Hematopoietic multipotent progenitor cell treated with erythropoietin and hydrocortisone succinate and interleukin-3 and kit ligand, for 17 days (in vitro differentiated cells): ENCODE measurements around the gene THEM5.
"Not testable (repeated sequence)": the region's sequence is repeated elsewhere in the genome, so short reads cannot be mapped to it uniquely, and the experiment has no call there.

Experiments used
- DNase-seq: peaks from one replicate; pipeline ENCODE4 v3.0.0-alpha.2; 2015; ENCODE audit warnings: low spot score

Gene THEM5, protein sequence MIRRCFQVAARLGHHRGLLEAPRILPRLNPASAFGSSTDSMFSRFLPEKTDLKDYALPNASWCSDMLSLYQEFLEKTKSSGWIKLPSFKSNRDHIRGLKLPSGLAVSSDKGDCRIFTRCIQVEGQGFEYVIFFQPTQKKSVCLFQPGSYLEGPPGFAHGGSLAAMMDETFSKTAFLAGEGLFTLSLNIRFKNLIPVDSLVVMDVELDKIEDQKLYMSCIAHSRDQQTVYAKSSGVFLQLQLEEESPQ

DNA sequence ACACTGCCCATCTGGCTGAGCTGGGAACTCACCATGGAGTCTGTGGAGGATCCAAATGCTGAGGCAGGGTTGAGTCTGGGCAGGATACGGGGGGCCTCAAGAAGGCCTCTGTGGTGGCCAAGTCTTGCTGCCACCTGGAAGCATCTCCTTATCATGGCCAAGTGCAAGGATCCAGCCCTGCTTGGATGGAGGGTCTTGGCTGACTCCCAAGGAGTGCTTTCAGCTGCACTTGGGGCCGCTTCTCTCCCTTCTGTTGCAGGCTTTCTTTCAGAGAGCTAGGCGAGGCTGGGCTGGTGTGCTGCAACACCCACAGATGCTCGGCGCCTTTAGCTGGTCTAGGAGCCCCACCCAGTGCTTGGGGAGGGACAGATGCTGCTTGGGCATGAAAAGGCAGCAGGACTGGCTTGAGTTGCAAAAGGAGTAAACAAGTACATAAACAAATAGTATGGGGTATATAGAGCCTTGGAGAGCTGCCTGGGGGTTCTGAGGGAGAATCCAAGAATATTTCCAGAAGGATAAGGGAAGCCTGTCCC is at the start of gene THEM5:
Gene THEM5 (minus strand): TSS at position 302 of the 533 bp plus-strand sequence. CDS start 147 bp downstream, at position 155.
- peak; percentile 68 for DNase-seq

DNA sequence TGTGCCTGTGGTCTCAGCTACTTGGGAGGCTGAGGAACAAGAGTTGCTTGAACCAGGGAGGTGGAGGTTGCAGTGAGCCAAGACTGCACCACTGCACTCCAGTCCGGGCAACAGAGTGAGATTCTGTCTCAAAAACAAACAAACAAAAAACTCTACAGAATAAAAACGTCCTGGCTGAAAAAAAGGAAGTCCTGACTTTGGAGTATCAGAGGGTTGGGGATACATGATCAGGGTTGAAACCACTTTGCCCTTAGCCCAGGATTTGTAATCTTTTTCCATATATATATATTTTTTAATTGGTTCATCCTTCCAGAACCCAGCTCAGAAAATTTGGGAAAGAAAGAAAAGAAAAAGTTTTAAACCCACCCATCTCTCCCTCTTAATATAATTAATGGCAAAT is 49.3 kb upstream of the THEM5 start:
- no peak for DNase-seq

DNA sequence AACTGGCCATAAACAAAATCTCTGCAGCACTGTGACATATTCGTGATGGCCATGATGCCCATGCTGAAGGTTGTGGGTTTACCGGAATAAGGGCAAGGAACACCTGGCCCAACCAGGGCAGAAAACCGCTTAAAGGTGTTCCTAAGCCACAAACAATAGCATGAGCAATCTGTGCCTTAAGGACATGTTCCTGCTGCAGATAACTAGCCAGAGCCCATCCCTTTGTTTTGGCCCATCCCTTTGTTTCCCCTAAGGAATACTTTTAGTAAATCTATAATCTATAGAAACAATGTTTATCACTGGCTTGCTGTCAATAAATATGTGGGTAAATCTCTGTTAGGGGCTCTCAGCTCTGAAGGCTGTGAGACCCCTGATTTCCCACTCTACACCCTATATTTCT is 47.3 kb upstream of the THEM5 start:
- not testable (repeated sequence) for DNase-seq

DNA sequence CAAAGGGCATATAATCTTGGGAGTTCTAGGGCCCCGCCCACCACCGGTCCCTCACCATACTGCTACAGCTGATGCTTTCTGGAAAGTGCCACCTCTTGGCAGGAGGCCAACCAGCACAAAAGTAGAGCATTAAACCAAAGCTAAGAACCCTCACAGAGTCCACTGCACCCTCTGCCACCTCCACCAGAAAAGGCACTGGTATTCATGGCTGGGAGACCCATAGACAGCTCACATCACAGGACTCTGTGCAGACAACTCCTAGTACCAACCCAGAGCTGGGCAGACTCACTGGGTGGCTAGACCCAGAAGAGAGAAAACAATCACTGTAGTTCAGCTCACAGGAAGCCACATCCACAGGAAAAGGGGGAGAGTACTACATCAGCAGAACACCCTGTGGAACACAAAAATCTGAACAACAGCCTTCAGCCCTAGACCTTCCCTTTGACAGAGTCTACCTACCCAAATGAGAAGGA is 45.0 kb upstream of the THEM5 start:
- DNase-seq, result no peak

DNA sequence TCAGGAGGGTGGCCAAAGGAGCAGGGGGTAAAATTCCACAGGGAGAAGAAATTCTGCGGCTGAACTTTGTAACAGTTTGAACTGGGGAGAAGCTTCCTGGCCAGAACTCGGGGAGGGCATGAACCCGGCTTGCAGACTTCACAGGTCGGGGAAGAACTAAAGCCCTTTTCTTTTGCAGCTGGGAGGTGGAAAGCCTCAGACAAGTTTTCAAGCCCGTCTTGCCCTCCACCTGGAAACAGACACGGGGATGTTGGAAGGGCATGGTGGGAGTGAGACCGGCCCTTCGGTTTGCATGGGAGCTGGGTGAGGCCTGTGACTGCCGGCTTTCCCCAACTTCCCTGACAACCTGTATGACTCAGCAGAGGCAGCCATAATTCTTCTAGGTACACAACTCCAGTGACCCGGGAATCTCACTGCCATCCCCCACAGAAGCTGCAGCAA is 44.5 kb upstream of the THEM5 start:
- no peak for DNase-seq

DNA sequence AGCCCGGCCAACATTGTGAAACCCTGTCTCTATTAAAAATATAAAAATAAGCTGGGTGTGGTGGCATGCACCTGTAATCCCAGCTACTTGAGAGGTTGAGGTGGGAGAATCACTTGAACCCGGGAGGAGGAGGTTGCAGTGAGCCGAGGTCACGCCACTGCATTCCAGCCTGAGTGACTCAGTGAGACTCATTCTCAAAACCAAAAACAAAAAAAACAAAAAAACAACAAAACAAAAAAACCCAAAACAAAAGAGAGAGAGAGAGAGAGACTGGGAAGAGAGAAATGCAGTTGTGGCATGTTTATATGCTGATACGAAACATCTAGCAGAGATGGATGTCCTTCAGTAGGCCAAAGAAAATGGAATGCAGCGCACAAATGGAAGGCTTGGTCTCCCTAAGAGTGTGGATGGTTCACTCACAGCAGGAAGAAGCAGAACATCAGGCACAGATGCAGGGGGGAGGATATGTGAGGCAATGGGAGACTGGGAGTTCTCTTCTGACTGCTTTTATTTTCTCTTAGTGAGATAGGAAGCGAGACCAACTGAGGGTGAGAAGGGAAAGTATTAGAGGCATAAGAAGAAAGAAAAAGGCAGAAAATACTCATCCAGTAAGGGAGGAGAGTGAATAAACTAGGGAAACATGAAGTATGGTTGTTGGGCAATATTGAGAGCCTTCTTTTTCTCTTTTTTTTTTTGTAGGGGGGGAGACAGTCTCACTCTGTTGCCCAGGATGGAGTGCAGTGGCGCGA is 39.8 kb upstream of the THEM5 start:
- DNase-seq, result no peak

DNA sequence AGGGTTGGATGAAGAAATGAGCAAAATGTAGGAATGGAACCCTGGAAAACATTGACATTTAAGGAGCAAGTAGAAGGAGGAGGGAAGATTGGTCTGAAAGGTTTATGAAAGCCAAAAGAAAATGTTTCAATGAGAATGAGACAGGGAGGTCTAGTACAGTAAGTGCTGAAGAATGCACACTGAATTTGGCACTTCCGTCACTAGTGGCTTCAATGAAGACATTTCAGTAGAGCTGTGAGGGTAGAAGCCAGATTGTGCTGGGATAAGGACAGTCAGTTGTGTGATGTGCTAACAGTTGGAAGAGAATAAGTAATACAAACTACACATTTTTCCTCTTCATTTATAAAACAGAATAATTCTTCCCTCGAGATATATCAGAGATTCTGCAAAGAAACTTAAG is 38.7 kb upstream of the THEM5 start:
- DNase-seq, result no peak

DNA sequence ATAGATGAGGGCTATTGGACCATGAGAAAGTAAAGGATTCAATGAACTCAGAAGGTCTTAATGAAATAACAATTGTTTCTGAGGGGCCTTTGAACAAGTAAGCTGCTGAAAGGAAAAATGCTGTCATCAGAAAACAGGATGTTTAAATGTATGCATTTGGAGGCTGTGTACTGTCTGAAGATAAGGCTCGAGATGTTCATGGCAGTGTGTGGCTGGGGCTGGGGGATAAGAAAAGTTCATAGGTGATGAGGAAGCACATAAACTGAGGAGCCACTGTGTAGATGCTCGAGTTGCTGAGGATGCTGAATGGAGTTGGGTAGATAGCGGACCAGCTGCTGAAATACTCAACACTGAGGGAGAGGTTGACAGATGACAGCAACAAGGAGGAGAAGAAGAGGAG is 38.0 kb upstream of the THEM5 start:
- DNase-seq, result no peak

DNA sequence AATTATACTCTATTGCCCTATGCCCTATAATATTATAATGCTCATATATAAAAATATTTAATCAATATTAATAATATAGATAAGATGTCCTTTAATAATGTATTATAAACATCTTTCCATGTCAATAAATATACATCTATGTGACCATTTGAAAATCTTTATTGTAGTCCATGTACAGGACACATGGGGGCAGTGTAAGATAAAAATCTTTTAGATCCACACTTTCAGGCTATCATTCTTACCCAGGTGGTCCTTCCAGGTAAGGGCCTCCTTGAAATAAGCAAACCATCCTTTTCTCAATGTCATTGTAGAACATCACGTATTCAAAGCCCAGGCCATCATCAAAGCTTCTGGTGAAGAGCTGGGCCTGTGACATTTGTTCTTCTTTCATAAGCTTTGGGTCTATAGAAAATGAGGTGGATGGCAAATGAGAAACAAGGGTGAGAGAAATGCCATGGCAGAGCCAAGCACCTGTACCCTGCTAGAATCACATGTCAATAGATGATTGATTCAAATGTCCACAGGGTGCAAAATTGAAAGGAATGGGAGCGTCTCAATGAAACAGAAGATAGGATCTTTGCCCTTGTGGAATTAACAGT is 35.6 kb upstream of the THEM5 start:
- peak; percentile 38 for DNase-seq

DNA sequence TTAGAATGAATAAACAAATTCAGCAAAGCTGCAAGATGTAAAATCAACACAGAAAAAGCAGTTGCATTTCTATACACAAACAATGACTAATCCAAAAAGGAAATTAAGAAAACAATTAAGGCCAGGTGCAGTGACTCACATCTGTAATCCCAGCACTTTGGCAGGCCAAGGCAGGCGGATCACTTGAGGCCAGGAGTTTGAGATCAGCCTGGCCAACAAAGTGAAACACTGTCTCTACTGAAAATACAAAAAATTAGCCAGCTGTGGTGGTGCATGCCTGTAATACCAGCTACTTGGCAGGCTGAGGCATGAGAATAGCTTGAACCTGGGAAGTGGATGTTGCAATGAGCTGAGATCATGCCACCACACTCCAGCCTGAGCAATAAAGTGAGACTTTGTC is 33.5 kb upstream of the THEM5 start:
- DNase-seq, result no peak

DNA sequence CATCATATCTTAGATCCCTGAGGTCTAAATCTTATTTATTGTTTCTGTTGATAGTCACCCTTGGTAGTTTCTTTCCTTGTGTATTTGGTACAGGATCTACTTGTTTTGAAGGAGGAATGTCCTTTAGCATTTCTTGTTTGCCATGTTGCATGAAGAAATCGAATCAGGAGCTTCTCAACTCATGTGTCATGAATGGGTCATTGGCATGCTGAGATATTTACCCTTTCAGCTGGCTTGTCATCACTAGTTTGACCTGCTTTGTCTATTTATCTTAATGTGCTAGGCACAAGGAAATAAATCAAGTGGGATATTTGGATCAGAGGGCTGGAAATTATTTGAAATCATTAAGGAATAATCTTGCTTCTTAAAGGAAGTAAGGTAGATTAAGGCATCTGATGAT is 32.0 kb upstream of the THEM5 start:
- DNase-seq, result no peak

DNA sequence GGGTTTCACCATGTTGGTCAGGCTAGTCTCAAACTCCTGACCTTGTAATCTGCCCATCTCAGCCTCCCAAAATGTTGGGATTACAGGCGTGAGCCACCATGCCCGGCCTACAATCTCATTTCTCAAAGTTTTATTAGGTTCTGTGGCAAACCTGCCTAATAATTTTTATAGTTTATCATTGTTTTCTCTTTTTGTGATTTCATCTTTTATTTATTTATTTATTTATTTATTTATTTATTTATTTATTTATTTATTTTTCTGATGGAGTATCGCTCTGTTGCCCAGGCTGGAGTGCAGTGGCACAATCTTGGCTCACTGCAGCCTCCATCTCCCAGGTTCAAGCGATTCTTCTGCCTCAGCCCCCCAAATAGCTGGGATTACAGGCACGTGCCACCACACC is 31.4 kb upstream of the THEM5 start:
- not testable (repeated sequence) for DNase-seq

DNA sequence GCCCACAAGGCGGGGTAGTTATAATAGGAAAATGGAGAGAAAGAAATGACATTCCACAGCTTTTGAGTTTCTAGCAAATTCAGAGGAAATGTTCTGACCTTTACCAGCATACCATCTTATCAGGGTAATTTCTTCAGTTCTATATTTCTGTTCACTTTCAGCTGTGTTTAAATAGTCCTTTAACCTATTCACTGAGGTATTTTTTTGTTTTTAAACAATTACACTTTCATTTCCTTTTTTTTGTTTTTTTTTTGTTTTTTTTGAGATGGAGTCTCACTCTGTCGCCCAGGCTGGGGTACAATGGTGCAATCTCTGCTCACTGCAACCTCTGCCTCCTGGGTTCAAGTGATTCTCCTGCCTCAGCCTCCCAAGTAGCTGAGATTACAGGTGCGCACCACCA is 30.9 kb upstream of the THEM5 start:
- not testable (repeated sequence) for DNase-seq

DNA sequence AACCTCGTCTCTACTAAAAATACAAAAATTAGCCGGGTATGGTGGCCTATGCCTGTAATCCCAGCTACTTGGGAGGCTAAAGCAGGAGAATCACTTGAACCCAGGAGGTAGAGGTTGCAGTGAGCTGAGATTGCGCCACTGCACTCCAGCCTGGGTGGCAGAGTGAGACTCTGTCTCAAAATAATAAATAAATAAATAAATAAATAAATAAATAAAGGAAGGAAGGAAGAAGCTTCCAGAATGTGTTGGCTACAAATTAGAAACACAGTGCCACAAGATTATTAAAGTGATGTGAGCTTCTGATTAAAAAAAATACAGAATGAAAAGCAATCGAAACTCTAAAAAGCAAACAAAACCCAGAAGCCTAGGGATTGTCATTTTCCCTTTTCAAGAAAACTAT is 30.4 kb upstream of the THEM5 start:
- not testable (repeated sequence) for DNase-seq

DNA sequence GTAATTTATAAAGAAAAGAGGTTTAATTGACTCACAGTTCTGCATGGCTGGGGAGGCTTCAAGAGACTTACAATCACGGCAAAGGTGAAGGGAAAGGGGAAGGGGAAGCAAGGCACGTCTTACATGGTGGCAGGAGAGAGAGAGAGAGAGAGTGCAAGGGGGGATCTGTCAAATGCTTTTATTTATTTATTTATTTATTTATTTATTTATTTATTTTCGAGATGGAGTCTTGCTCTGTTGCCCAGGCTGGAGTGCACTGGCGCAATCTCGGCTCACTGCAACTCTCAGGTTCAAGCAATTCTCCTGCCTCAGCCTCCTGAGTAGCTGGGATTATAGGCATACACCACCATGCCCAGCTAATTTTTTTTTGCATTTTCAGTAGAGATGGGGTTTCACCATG is 29.4 kb upstream of the THEM5 start:
- not testable (repeated sequence) for DNase-seq

DNA sequence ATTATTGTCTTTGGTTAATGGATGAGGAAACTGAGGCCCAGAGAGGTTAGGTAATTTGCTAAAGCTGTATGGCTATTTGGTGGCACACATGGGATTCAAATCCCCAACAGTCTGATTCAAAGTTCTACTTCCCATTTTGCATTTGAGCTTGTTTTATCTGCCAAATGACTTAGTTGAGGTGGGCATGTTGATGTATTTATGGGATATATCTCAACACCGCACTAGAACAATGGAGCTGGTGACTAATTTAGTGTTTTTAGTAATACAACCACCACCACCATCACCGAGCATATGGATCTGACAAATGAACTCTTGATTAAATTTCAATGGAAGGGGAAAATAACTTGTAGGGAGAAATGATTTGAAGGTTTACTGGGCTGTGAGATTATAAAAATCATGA is 29.0 kb upstream of the THEM5 start:
- DNase-seq, result no peak

DNA sequence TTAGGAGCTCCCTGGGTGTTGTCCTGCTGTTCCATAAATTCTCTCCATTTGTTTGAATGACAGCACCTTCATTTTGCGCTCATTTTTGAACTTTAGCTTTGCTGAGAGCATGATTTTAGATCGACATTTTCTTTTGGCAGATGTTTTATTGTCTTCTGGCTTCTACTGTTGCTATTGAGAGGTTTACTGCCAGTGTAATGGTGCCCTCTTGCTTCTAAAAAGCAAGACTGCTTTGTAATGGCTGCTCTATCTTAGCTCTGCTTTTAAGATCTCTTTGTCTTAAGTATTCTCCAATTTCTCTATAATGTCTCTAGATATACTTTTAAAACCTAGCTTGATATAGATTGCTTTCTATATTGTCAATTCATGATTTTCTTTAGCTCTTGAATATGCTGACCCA is 28.0 kb upstream of the THEM5 start:
- no peak for DNase-seq

DNA sequence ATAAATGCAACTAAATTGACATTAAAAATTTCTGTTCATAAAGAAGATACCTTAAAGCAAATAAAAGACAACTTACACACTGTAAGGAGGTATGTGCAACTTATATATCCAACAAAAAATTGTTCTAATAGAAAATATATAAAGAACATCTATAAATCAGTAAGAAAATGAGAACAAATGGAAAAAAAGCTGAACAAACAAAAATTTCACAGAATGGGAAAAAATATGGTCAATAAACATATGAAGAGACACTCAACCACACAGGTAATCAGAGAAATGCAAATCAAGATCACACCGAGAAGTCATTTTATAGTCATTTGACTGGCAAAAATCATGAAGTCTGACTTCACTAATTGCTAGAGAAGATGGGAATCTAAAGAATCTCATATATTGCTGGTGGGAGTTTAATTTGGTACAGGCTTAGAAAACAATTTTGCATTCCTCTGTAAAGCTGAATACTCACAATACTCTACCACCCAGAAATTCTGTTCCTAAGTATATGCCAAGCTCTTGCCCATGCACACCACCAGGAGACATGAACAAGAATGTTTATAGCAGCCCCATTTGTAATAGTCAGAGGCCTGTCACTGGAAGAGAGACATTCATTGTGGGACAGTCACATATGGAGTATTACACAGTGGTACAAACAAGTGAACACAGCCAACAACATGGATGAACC is 22.0 kb upstream of the THEM5 start:
- DNase-seq, result no peak

DNA sequence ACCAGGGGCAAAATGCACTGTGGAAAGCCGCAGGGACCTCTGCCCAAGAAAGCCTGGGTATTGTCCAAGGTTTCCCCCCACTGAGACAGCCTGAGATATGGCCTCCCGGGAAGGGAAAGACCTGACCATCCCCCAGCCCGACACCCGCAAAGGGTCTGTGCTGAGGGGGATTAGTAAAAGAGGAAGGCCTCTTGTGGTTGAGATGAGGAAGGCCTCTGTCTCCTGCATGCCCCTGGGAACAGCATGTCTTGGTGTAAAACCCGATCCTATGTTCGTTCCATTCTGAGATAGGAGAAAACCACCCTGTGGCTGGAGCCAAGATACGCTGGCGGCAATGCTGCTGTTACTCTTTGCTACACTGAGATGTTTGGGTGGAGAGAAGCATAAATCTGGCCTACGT is 19.3 kb upstream of the THEM5 start:
- not testable (repeated sequence) for DNase-seq

DNA sequence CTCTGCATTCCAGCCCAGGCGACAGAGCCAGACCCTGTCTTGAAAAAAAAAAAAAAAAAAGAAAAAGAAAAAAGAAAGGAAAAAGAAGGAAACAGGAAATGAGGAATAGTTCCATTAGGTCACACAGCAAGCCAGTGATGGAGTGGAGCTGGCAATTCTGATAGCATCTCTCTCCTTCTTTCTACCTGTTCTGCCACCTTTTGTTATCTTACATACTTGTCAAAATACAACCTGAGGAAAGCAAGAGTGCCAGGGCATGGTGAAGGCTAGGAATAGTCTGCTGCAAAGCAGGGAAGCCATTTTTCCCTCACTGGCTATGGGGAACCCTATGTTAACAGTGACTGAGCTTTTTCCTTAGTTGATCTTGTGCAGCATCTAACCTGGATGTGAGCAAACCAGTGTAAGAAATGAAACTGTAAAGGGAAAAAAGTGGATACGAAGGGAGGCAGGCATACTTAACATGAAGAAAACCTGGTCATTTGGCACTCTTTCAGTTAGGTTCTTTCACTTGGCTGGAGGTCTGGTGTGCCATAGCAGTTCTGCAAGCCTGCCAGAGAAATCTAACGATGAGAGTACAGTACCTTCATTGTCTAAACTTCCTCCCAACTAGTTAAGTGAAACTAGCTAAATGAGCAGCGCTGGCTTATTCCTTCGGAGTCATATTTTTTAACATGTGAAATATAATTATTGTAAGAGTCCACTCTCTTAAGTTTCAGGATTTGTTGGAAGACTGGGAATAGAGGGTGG is 17.9 kb upstream of the THEM5 start:
- no peak for DNase-seq

DNA sequence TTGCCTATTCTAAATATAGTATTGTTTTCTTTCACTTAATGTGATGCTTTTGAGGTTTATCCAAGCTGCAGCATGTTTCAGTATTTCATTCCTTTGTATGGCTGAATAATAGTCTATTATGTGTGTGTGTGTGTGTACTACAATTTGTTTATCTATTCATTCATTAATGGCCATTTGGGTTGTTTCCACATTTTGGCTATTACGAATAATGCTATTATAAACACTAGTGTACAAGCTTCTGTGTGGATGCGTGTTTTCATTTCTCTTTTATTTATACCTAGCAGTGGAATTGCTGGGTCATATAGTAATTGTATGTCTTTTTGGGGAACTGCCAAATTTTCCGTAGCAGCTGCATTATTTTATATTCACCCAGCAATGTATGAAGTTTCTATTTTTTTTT is 15.0 kb upstream of the THEM5 start:
- no peak for DNase-seq
